HG02610 (cell line): ENCODE measurements around the gene UPK3BL1.
"Not testable (repeated sequence)": the region's sequence is repeated elsewhere in the genome, so short reads cannot be mapped to it uniquely, and the experiment has no call there.

Source experiments
- ATAC-seq: cut with Tn5 transposase; IDR thresholded peaks from one replicate; pipeline ENCODE4 v1.9.1; 2021; ENCODE audit warnings: mild to moderate bottlenecking, moderate library complexity; ENCODE audit not compliant: unreplicated experiment

UPK3BL1 gene

DNA sequence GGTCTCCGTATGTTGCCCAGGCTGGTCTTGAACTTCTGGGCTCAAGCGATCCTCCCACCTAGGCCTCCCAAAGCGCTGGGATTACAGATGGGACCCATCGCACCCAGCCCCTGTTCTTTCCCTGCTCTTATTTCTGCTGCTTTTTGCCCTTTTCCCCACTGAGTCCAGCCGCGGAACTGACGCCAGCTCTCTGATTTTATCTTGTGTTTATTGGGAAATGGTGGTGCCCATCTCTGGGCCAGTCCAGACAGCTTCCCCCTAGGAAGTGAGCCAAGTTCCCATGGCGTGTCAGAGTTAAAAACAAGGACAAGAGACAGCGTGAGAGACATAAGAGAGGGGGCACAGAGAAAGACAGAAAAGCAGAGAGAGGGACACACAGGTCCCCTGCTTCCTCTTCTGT is 12.0 kb downstream of the UPK3BL1 start:
- ATAC-seq: not testable (repeated sequence)

DNA sequence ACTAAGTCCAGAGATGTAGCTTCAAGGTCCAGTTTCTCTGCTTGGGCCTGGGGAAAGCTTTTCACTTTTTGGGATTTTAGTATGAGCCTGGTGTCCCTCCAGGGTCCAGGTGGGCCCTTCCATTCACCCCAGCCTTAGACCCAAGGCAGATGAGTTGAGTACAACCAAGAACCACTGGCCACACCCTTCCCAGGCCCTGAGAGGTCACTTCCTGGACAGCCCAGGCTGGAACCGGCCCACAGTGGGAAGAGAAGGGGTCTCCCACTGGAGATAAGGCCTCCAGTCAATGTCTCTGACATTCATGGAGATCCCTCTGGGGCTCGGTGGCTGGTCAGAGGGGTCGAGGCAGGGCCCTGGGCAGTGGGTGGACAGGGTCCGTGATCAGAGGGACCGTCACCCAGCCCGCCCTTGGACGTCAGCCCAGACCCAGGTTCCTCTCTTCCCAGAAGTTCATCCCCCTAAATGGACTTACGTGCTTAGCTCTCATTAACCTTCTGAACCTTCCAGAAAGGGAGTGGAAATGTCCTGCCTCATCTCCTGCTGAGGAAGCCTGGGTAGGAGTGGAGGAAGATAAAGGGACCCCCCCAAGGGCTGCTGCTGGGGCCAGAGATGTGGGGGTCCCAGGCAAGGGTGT is 15.2 kb downstream of the UPK3BL1 start:
- ATAC-seq: not testable (repeated sequence)

DNA sequence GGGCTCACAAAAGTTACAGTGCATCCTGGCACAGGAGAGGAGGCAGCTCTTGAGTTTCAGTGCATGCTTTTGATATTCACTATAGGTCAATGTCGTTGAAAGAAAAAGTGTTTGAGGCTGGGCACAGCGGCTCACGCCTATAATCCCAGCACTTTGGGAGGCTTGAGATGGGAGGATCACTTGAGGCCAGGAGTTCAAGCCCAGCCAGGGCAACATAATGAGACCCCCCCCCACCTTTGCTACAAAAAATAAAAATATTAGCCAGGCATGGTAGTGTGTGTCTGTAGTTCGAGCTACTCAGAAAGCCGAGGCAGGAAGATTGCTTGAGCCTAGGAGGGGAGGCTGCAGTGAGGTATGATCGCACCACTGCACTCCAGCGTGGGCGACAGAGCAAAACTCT is 24.5 kb downstream of the UPK3BL1 start:
- not testable (repeated sequence) for ATAC-seq

DNA sequence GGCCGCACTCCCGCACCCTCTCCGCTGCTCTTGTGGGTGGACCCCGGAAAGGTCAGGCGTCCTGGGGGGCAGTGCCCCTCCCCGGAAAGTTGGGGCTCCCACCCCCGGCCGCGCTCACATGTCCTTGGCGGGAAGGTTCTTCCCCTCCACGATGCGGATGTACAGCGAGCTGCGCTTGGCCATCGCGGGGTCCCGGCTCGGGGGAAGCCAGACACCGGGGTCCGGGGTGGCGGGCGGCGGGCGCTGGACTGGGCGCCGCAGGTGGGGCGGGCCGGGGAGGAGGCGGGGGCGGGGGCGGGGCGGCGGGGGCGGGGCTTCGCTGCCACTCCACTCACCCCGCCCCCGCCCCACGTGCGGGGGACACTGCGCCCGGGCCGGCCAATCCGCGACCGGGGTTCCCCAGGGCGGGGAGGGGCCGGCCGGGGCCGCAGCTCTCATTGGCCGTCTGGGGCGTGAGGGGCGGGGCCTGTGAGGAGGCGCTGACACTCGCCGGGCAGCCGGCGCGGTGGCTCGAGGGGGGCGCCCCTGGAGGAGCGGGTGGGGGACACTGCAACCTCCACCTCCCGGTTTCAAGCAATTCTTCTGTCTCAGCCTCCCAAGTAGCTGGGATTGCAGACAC is 26.0 kb downstream of the UPK3BL1 start, which contains the start of gene RASA4:
RASA4 (minus strand) TSS at position 250 of the 619 bp plus-strand sequence; CDS start at position 183, 67 bp downstream.
- ATAC-seq: peak; percentile 74

DNA sequence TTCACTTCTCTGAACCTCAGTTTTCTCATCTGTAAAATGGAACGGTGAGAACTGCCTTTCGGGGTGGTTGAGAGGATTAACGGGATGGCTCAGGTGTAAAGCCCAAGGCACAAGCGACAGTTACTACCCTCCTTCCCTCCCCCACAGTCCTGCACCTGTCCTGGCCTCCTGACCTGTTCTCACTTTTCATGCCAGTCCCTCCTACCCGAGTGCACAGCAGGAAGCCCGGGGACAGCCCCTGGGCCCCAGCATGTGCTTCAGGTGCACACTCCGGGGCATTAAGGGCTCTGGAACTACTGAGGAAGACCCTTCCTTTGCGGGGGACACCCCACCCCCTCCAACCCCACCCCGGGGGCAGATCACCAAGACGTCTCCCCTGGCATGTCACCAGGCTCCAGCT is 26.7 kb downstream of the UPK3BL1 start:
- not testable (repeated sequence) for ATAC-seq

DNA sequence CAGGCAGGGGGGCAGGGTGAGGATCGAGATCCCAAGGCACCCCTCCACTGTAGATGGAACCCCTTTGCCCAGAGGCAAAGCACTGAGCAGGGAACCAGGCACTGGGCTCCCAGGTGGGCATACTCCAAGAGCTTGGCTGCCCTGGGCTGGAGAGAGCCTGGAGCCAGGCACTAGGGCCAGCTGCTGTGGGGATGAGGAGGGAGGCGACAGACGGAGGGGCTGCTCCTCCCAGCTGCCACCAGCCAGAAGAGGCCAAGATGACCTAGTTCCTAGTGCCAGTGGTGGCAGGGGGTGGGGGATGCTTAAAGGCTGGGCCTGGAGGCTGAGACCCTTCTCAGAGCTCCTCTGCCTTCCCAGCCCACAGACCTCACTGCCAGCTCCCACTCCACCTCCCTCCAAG is 27.7 kb downstream of the UPK3BL1 start:
- ATAC-seq: not testable (repeated sequence)

DNA sequence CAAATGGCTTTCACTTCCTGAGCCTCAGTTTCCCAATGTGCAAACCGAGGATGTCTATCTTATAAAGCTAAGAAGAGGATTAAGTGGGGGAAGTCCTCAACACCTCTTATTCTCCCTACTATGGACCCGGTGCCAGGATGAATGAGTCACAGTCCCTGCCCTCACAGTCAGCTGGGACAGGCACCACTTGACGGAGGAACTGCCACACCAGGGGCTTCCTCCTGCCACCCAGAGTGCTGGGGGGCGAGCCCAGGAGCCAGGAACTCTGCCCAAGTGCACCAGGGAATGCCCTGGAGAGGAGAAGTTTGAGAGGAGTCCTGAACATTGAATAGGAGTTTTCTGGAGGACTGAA is 28.3 kb downstream of the UPK3BL1 start:
- peak; percentile 22 for ATAC-seq

DNA sequence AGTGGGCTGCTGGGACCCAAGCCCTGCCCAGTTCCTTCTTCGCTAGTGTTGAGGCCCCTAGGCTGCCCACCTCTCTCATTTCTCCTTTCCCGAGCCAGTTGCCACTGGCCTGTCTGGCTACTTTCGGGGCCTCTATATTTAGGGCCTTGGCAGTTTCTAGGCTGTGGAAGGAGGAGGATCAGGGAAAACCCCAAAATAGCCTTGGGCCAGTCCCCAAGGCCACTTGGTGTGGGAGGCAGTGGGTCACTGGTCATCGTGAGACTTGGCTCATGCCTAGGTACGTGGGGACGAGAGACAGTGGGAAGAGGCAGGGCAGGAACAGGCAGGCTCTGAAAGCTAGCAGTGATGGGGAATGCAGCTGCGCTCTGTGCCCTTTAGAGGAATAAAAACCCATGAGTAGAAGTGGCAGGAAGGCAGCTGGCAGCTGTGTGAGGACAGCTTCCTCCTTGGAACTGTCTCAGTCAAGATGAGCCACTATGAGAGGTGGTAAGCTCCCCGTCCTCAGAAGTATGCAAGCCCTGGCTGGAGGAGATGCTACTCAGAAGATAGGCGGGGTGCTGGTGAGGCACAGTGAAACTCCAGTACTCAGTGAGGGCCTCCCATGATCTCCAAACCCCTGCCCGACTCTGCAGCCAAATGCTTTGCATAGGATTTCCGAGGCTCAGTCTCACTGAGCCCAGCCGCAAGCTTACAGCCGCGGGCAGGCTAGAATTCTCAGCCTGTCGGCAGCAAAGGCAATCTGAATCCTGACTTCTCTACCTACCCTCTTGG is 28.8 kb downstream of the UPK3BL1 start:
- peak; percentile 71 for ATAC-seq

DNA sequence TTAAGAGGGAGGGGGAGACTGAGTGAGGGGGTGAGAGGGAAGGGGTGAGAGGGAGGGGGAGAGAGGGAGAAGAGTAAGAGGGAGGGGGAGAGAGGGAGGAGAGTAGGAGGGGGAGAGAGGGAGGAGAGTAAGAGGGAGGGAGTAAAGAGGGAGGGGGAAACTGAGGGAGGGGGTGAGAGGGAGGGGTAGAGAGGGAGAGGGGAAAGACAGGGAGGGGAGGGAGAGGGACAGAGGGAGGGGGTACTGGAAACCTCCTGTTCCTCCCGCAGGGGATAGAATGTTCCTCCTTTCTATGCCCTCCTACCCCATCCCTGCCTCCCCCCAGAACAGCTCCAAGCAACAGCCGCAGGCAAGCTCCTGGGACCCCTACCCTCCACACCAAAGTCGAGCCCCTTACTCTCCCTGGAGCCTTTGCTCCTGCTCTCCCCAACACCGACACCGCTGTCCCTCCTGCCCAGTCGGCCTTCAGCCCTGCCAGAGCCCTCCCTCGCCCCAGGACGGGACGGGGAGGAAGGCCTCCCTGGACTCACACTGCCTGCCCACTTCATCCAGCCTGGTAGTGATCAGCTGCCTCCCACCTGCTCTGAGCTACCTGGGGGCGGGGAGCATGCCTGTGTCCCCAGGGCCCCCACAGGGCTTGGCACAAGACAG is 30.8 kb downstream of the UPK3BL1 start:
- not testable (repeated sequence) for ATAC-seq

DNA sequence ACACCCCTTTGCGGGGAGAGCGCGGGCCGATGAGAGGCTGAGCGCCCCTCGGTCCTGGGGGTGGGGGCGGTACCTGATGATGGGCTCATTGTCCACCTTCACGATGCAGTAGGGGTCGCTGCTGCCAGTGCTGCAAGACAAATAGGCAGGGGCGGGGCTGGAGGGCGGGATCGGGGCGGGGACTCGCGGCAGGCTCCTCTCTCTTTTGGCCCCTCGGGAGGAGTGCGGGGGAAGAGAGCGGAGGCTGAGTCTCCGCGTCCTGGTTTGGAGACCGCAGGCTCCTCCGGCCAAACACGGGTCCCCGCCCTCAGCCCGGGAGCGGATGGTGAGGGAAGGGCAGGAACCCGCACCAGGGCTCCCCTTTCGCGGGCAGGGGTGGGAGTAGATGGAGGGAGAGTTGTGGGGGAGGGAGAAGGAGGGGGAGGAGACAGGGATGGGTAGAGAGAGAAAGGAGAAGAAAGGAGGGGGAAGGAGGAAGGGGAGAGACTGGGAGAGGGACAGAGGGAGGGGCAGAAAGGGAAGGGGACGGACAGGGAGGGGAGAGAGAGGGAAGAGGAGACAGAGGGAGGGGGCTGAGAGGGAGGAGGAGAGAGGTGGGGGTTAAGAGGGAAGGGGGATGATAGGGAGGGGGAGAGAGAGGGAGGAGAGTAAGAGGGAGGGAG is 31.4 kb downstream of the UPK3BL1 start:
- peak; percentile 38 for ATAC-seq

DNA sequence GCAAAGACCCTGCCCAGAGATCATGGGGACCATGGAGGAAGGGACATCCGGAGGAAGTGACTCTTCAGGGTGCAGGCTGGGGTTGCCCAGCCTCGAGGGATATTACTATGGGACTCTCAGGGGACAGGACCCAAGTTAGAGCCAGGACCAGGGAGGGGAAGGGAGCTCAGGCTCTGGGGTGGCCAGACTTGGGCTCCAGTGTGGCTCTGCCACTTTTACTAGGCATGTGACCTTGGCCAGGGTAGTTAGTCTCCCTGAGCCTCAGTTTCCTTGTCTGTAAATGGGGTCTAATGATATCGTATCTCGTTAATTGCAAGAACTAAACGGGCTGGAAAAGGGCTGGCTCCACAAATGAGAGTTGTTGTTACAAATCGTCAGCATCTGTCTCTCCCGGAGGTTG is 32.1 kb downstream of the UPK3BL1 start:
- not testable (repeated sequence) for ATAC-seq

DNA sequence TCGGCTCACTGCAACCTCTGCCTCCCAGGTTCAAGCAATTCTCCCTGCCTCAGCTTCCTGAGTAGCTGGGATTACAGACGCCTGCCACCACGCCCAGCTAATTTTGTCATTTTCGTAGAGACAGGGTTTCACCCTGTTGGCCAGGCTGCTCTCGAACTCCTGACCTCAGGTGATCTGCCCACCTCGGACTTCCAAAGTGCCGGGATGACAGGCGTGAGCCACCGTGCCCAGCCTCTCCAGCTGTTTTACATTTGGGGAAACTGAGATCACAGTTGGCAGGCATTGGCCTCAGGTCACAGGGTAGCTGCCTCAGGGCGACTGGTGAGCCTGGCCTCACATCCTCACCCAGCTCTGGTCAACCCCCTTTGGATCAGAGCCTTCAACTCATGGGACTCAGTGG is 32.9 kb downstream of the UPK3BL1 start:
- ATAC-seq: not testable (repeated sequence)

DNA sequence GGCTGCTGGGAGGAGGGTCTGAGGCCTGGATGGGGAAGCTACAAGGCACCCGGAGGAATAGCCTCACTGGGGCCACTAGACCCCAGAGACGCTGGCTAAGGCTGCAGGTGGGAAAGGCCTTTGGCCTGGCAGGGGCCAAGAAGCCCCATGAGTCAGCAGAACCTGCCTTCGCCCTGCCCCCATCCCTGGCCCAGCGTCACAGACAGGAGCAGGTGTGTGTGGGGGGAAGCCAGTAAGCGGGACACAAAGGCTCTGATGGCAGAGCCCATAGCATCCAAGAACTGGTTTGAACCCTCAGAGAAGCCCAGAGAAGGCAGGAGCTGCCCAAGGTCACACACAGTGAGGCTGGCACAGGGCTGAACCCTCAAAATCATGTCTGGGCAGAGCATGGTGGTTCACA is 35.7 kb downstream of the UPK3BL1 start:
- ATAC-seq: not testable (repeated sequence)

DNA sequence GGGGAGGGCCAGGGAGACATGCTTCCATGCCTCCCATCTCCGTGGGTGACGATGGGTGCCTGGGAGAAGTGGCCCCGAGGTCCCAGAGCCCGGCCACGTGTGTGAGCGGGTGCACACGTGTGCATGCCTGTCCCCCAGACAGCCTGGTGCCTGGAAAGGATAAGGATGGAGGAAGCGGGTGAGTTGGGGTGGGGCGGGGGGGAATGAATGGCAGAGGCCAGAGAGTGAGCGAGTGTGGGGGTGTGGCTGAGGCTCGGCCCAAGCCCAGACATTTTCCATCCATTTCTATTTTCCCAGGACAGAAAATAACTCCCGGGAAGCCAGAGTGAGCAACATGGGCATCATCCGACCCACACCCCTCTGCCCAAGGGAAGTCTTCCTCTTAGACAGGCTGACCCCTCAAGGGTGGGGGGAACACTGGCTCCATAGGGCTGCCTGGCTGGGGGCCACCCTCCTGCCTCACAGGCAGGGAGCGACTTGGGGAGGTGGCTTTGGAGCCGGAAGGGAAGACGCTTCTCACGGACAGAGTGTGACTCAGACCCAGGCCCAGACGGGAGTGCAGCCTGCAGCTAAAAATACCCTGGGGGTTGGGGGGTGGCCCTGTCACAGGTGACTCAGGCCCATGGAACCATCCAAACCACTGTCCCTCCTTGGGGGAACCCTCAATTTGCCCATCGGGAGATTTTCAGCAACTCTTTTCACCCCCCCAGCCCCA is 38.0 kb downstream of the UPK3BL1 start:
- ATAC-seq: not testable (repeated sequence)

DNA sequence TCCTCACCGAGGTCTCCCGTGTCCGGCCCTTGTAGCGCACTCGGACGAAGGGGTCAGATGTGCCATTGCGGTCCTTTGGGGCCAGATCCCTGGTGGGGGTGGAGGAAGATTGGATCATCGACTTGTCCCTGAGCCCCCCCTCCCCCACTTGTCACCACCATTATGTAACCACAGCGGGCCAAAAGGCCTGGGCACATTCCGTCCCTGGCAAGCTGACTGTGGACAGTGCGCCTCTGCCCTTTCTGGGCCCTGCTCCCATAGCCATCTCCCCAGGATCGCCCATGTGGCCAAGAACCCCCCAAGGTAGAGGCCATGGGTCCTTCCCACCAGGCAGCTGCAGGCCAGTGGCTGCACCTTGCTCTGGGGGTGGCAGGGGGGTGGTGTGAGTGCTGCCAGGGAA is 40.3 kb downstream of the UPK3BL1 start:
- not testable (repeated sequence) for ATAC-seq

DNA sequence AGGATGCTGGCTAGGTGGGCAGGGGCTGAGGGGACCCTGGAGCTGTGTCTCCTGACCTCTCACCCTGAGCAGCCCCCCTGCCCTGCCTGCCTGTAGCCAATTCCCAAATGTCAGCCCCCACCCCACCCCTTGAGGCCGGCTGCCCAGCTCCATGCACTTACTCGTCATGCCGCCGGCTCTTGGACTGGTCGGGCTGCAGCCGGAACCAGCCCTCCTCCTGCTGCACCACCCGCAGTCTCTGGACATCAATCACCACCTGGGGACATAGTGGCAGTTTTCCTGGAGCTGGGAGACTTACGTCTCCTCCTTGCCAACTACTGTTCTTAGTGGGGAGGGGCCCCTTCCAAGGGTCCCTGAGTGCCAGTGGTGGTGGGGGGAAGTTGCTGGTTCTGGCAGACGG is 42.9 kb downstream of the UPK3BL1 start:
- not testable (repeated sequence) for ATAC-seq

DNA sequence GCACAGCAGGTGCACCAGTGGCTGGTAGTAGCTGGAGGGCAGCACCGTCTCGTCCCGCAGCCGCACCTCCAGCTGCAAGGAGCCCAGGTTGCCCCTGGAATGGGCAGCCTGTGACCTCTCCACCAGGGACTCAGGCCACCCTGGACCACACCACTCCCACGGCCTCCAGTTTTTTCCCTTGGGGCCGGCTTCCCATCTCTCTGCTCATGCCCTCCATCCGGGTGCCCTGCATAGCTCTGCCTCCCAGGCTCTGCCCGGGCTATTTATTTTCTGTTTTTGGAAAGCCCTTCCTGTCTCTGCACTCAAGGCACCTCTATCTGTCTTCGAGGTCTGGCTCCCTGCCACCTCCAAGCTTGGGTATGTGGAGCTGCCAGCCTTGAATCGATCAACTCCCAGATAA is 46.6 kb downstream of the UPK3BL1 start:
- not testable (repeated sequence) for ATAC-seq

DNA sequence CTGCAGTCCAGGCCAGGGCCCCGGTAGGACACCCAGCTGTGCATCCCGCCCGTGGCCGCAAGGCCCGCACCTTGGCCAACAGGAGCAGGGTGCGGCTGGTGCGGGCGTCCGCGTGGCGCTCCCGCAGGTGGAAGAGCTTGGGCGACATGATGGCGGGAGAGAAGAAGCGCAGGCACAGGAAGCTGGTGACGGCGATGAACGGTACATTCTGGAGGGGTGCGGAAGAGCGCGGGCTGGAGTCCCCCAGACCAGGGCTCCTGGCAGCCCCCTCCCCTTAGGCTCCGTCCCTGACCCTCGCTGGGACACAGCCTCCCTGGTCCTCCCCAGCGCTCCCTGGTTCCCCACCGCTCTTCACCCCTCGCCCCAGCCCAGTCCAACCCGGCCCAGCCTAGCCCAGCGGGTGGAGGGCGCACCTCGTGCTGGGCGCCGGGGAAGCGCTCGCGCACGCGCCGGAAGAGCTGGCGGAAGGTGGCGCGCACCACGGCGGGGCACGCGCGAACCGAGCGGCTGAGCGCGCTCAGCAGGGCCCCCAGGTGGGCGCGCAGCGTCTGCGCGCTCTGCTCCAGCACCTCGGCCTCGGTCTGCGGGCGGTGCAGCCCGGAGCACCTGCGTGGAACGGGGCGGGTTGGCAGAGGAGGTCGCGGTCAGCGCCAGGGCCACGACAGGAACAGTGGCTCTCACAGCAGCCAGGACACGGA is 48.8 kb downstream of the UPK3BL1 start:
- peak; percentile 54 for ATAC-seq

DNA sequence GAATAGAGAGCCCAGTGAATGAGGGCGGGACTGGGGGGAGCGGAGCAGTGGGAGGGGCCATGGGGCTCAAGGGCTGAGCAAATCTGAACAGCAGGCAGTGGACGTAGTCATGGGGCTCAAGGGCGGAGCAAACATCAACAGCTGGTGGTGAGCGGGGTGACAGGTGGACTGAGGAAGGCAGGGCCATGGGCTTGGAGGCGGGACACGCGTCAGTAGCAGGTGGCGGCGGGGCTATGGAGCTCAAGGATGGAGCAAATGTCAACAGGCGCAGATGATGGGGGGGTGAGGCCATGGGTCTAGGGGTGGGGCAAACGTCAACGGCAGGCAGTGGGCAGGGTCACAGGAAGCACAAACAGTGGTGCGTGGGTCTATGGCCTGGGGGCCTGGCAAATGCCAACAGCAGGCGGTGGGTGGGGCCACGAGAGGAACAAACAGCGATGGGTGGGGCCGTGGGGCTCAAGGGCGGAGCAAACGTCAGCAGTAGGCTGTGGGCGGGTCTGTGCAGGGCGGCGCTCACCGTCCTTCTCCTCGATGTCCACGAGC is 50.0 kb downstream of the UPK3BL1 start:
- peak; percentile 60 for ATAC-seq
